ENCODE results near the gene MOB1B.

- TF ChIP-seq REST (IDR thresholded peaks at IDR 0.05; ENCODE audit: low read depth) (no peak), RAD21 (IDR thresholded peaks at IDR 0.05; ENCODE audit: low read depth) (no peak), CEBPB (IDR thresholded peaks at IDR 0.05) (no peak), EP300 (IDR thresholded peaks at IDR 0.05; ENCODE audit: borderline replicate concordance) (no peak), TEAD4 (IDR thresholded peaks at IDR 0.05) (no peak), MAX (IDR thresholded peaks at IDR 0.05) (no peak), FOXM1 (IDR thresholded peaks at IDR 0.05; ENCODE audit: borderline replicate concordance, low read depth) (no peak), NFIC (IDR thresholded peaks at IDR 0.05) (no peak), EGR1 (IDR thresholded peaks at IDR 0.05) (no peak), TCF12 (IDR thresholded peaks at IDR 0.05; ENCODE audit: low read depth) (no peak), ZBTB7A (IDR thresholded peaks at IDR 0.05; ENCODE audit: low read depth) (no peak), YY1 (IDR thresholded peaks at IDR 0.05; ENCODE audit: low read depth) (no peak), TAF1 (IDR thresholded peaks at IDR 0.05; ENCODE audit: low read depth) (no peak), CREB1 (IDR thresholded peaks at IDR 0.05; ENCODE audit: low read depth) (no peak)
These were observed 46.7 kb upstream of the MOB1B start for GRCh38 chr4:70855464-70855863.
